Tibial artery (tissue), 4 donors: ENCODE data around the gene EXT2.
A peak's percentile ranks its signal among the peaks of the same experiment; 100 is the strongest.

Source experiments
- DNase-seq, 2 donors: peaks; one replicate each; pipeline ENCODE4 v3.0.0-alpha.2; 2019
- H3K27ac ChIP-seq, 2 donors: fragments of 200-600 bp; sonication (generic) in 1 of 2; 1 replicate in 1 of 2; 2 replicates in 1 of 2; pipeline ENCODE4 v1.5.1; 2018 to 2019; ENCODE audit warnings: mild to moderate bottlenecking in 1 of 2
- H3K27me3 ChIP-seq, 2 donors: fragments of 200-600 bp; sonication (generic) in 1 of 2; one replicate each; pipeline versions ENCODE4 v1.5.1 to v1.6.0; 2016 to 2019
- H3K36me3 ChIP-seq, 3 donors: fragments of 200-600 bp; sonication (generic) in 2 of 3; one replicate each; pipeline ENCODE4 v1.5.1; 2016 to 2019; ENCODE audit warnings: mild to moderate bottlenecking in 2 of 3
- H3K4me1 ChIP-seq, 4 donors: fragments of 200-600 bp; sonication (generic) in 2 of 4; 1 replicate in 3 of 4; 2 replicates in 1 of 4; pipeline ENCODE4 v1.5.1; 2016 to 2019
- H3K4me3 ChIP-seq, 2 donors: fragments of 200-600 bp; sonication (generic) in 1 of 2; 1 replicate in 1 of 2; 2 replicates in 1 of 2; pipeline ENCODE4 v1.5.1; 2018 to 2019; ENCODE audit warnings: mild to moderate bottlenecking in 2 of 2
- H3K9me3 ChIP-seq, 3 donors: fragments of 200-600 bp; sonication (generic) in 1 of 3; one replicate each; pipeline ENCODE4 v1.5.1; 2016 to 2019
- intact Hi-C: fragments of 100-400 bp; cut with DNase I; formaldehyde crosslinking; loops from one replicate; pipeline ENCODE4 v1.15.0; 2023; ENCODE audit warnings: low total_unique reads
- TF ChIP-seq, protein P1 (sequence below), 2 experiments: fragments of 200-600 bp in 1 of 2; fragments of 450-650 bp in 1 of 2; IDR thresholded peaks; one replicate each; pipeline ENCODE4 v1.5.1; 2017 to 2019; ENCODE audit warnings: antibody characterized with exemption in 2 of 2, mild to moderate bottlenecking in 1 of 2, moderate library complexity in 1 of 2

EXT2 gene

DNA sequence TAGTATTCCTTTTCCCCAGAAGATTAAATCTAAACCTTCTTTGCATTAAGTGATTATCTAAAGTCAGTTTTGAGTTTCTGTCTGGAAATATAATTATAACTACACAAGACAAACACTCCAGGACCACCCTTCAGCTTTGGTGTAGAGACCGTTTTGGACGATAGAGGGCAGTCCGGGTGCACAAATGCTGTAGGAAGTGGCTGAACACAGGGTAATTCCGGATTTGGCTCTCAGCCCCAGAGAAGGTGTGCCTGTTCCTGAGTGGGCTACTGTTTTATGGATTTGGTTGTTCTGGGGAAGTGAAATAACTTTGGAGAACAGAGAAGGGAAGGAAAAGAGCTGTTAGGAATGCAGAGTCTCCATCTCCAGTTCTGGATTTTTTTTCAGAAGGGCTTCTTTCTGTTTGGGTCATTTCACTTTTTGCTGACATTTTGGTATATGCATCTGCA lies 14.8 kb downstream of the EXT2 start:
- peak in 1 of 2 donors; percentile 49 for DNase-seq
- H3K36me3 ChIP-seq, result peaks cover 32 to 45% (median 42%) of the 10 kb centered on the region in 3 donors
- TF ChIP-seq, protein P1, sequence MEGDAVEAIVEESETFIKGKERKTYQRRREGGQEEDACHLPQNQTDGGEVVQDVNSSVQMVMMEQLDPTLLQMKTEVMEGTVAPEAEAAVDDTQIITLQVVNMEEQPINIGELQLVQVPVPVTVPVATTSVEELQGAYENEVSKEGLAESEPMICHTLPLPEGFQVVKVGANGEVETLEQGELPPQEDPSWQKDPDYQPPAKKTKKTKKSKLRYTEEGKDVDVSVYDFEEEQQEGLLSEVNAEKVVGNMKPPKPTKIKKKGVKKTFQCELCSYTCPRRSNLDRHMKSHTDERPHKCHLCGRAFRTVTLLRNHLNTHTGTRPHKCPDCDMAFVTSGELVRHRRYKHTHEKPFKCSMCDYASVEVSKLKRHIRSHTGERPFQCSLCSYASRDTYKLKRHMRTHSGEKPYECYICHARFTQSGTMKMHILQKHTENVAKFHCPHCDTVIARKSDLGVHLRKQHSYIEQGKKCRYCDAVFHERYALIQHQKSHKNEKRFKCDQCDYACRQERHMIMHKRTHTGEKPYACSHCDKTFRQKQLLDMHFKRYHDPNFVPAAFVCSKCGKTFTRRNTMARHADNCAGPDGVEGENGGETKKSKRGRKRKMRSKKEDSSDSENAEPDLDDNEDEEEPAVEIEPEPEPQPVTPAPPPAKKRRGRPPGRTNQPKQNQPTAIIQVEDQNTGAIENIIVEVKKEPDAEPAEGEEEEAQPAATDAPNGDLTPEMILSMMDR (IDR thresholded peaks at IDR 0.05), result peak; percentile 54 to 57
- H3K9me3 ChIP-seq, result no peaks in the 10 kb centered on the region
- no peak overlapping the region for H3K4me3 ChIP-seq
- no peaks in the 10 kb centered on the region for H3K4me1 ChIP-seq
- H3K27ac ChIP-seq, result no peak overlapping the region
- H3K27me3 ChIP-seq, result no peaks in the 10 kb centered on the region
- intact Hi-C loops, result no loop called here

DNA sequence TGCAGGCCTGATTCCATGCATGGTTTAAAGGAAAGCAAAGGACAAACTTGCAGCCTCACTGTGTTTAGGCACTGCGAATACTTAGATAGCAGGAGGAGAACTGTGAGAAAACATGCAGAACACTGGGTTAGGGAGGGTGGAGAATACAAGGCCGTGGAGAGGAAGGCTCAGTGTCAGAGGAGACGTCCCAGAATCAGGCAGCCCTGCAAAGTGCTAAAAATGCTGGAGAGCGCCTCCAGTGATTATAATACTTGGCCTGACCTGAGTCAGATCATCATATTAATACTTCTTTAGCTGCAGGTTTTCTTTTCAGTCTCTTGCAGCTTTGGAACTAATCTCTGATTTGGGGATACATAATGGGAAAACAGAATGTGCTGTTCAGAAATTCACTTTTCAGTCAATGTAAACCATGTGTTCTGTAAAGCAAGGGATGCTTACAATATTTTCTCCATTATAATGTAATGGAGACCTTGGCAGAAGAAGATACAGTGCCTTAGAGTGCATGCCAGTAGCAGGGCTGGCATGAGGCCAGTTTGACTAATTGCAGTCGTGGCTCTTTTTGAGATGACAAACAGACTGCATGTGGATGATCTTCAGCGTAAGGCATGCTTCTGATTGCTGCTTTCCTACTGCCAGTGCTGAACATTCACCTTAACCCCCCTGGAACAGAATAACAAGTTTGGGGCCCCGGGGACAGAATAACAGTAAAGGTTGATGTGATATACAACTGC lies 16.8 kb downstream of the EXT2 start:
- no peaks in the 10 kb centered on the region for H3K4me1 ChIP-seq
- H3K27ac ChIP-seq, result no peak overlapping the region
- no peaks in the 10 kb centered on the region for H3K27me3 ChIP-seq
- TF ChIP-seq, protein P1 (IDR thresholded peaks at IDR 0.05), result no peak
- no peak for DNase-seq
- H3K36me3 ChIP-seq, result peaks cover 44 to 56% (median 45%) of the 10 kb centered on the region in 3 donors
- no peak overlapping the region for H3K4me3 ChIP-seq
- H3K9me3 ChIP-seq, result no peaks in the 10 kb centered on the region
- intact Hi-C loops, result no loop called here

DNA sequence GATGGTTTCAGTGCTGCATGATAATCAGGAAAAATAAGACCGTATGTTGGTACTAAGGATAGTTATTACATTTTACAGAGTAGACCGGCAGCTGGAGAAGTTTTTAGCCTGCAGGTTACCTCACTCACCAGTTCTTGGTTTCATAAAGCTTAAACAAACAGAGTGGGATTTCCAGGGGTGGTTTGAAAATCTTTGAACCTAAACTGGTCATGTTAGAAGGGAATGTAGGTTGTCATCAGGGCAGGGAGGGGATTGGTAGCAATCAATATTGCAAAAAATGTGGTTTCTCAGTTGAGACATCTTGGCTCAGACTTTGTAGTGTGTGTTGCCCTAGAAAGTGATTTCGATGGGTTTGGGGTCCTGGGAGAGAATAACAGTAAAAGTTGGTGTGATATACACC lies 17.5 kb downstream of the EXT2 start:
- no peaks in the 10 kb centered on the region for H3K27me3 ChIP-seq
- no peak for DNase-seq
- no peaks in the 10 kb centered on the region for H3K4me1 ChIP-seq
- peaks cover 38 to 58% (median 40%) of the 10 kb centered on the region in 3 donors for H3K36me3 ChIP-seq
- no peak overlapping the region for H3K4me3 ChIP-seq
- intact Hi-C loops, result no loop called here
- no peaks in the 10 kb centered on the region for H3K9me3 ChIP-seq
- no peak overlapping the region for H3K27ac ChIP-seq
- TF ChIP-seq, protein P1 (IDR thresholded peaks at IDR 0.05), result no peak

DNA sequence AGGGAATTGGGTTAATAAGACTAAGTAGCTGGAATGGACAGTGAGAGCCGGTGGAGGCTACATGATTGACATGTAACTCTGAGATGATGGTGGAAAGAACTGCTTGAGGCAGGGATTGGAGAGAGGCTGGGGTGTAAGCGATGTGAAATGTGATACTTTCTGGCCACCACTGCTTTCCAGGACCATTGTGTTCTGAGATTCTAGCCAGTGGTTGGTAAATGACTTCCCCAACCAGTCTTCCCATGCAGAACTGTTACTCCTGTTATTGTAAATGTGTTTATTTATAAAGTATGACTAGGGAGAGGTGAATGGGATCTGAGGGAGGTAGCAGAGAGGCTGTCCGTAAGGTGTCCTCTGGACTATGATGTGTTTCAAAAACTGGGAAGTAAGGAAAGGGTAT lies 18.1 kb downstream of the EXT2 start:
- Histone ChIP-seq H3K27me3 (no peaks in the 10 kb centered on the region), H3K27ac (no peak overlapping the region), H3K4me1 (no peaks in the 10 kb centered on the region), H3K4me3 (no peak overlapping the region), H3K36me3 (peaks cover 32 to 52% (median 34%) of the 10 kb centered on the region in 3 donors), H3K9me3 (no peaks in the 10 kb centered on the region)
- TF ChIP-seq, protein P1 (IDR thresholded peaks at IDR 0.05), result no peak
- no peak for DNase-seq
- intact Hi-C loops, result no loop called here

DNA sequence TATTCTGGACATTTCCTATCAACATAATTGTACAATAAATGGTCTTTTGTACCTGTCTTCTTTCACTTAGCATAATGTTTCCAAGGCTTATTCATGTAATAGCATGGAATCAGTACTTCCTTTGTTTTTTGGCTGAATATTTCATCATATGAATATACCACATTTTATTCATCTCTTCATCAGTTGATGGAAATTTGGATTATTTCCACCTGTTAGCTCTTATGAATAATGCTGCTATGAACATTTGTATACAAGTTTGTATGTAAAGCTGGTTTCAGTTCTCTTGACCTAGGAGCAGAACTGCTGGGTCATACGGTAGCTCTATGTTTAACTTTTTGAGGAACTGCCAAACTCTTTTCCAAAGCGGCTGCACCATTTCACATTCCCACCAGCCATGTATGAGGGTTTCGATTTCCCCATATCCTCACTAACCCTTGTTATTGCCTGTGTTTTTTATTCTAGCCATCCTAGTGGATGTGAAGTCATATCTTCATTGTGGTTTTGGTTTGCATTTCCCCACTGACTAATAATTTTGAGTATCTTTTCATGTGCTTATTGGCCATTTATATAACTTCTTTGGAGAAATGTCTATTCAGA lies 20.9 kb downstream of the EXT2 start:
- no peak for DNase-seq
- Histone ChIP-seq H3K27me3 (no peaks in the 10 kb centered on the region), H3K36me3 (peaks cover 27 to 47% (median 30%) of the 10 kb centered on the region in 3 donors), H3K4me1 (peaks cover 0 to 6% (median 0%) of the 10 kb centered on the region in 4 donors), H3K9me3 (no peaks in the 10 kb centered on the region), H3K27ac (no peak overlapping the region), H3K4me3 (no peak overlapping the region)
- TF ChIP-seq, protein P1 (IDR thresholded peaks at IDR 0.05), result no peak
- intact Hi-C loops, result no loop called here
